ENCODE measurements around the gene ARFGEF2. TPM values are rescaled to one million over a fixed set of nuclear protein-coding genes. Genes with fewer than 3 reads are reported as not detected.

The ARFGEF2 gene
- total and polyA plus RNA-seq, 2 of the 8 experiments (the other 6 are each of a cell fraction or from before 2014, with no cell fraction given) = 8.1 to 21.8 TPM

DNA sequence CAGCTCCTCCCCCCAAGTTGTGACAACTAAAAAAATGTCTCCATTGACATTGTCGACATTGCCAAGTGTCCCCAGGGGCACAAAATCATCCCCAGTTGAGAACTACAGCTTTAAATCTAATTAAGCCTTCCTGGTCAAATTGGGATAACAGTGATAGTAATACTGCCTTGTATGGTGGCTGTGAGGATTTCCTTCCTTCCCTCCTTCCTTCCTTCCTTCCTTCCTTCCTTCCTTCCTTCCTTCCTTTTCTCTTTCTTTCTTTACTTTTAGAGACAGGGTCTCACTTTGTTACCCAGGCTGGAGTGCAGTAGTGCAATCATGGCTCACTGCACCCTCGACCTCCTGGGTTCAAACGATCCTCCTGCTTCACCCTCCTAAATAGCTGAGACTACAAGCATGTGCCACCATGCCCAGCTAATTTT is 29.5 kb upstream of the ARFGEF2 start (continued):
- TF ChIP-seq TAF1 (IDR thresholded peaks at IDR 0.05; ENCODE audit: low read depth, low read length) (no peak), CTBP2 (IDR thresholded peaks at IDR 0.05; ENCODE audit: borderline replicate concordance, insufficient read depth, insufficient read length, low read length) (no peak), YY1 (IDR thresholded peaks at IDR 0.05; ENCODE audit: low read depth, low read length) (no peak), CREB1 (IDR thresholded peaks at IDR 0.05) (no peak), KDM4A (IDR thresholded peaks at IDR 0.05; ENCODE audit: low read depth, low read length, severe bottlenecking) (no peak)
- TF ChIP-seq, protein P1, sequence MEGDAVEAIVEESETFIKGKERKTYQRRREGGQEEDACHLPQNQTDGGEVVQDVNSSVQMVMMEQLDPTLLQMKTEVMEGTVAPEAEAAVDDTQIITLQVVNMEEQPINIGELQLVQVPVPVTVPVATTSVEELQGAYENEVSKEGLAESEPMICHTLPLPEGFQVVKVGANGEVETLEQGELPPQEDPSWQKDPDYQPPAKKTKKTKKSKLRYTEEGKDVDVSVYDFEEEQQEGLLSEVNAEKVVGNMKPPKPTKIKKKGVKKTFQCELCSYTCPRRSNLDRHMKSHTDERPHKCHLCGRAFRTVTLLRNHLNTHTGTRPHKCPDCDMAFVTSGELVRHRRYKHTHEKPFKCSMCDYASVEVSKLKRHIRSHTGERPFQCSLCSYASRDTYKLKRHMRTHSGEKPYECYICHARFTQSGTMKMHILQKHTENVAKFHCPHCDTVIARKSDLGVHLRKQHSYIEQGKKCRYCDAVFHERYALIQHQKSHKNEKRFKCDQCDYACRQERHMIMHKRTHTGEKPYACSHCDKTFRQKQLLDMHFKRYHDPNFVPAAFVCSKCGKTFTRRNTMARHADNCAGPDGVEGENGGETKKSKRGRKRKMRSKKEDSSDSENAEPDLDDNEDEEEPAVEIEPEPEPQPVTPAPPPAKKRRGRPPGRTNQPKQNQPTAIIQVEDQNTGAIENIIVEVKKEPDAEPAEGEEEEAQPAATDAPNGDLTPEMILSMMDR (IDR thresholded peaks at IDR 0.05; ENCODE audit: control extremely low read depth in 1 of 3, insufficient read depth in 1 of 3, low read depth in 1 of 3, low read length in 3 of 3) = no peak

Data from H1 (cell line).